Stomach (tissue), 9 donors: ENCODE measurements around the gene THSD7B. TPM values are rescaled to one million over a fixed set of nuclear protein-coding genes. Genes with fewer than 3 reads are reported as not detected.

Experiments
- DNase-seq, 2 donors: peaks; one replicate each; pipeline versions ENCODE4 v3.0.0 to v3.0.0-alpha.2; 2013 to 2019
- H3K27ac ChIP-seq, 5 donors: fragments of 200-600 bp in 4 of 5; sonication (generic) in 4 of 5; one replicate each; pipeline ENCODE4 v1.5.1; 2013 to 2019; ENCODE audit warnings: mild to moderate bottlenecking in 1 of 5, moderate library complexity in 1 of 5
- H3K27me3 ChIP-seq, 3 donors: fragments of 200-600 bp; sonication (generic); one replicate each; pipeline ENCODE4 v1.5.1; 2017 to 2019; ENCODE audit warnings: mixed run types in 1 of 3
- H3K36me3 ChIP-seq, 4 donors: fragments of 200-600 bp; sonication (generic); 1 replicate in 3 of 4; 2 replicates in 1 of 4; pipeline ENCODE4 v1.5.1; 2016 to 2019
- H3K4me1 ChIP-seq, 4 donors: fragments of 200-600 bp; sonication (generic); one replicate each; pipeline ENCODE4 v1.5.1; 2016 to 2019
- H3K4me3 ChIP-seq, 4 donors: fragments of 200-600 bp; sonication (generic) in 3 of 4; one replicate each; pipeline ENCODE4 v1.5.1; 2016 to 2019; ENCODE audit warnings: mild to moderate bottlenecking in 1 of 4
- H3K9me3 ChIP-seq, 4 donors: fragments of 200-600 bp; sonication (generic); one replicate each; pipeline ENCODE4 v1.5.1; 2016 to 2019
- EP300 ChIP-seq: sonication (generic); formaldehyde crosslinking; IDR thresholded peaks from one replicate; pipeline ENCODE4 v1.6.1; 2017; ENCODE audit warnings: antibody characterized with exemption
- POLR2A ChIP-seq, 4 donors: fragments of 450-650 bp; IDR thresholded peaks; one replicate each; pipeline ENCODE4 v1.6.1; 2016; ENCODE audit warnings: antibody characterized with exemption in 4 of 4, control low read depth in 2 of 4, mild to moderate bottlenecking in 1 of 4, moderate library complexity in 1 of 4
- POLR2AphosphoS5 ChIP-seq, 3 donors: sonication (generic); formaldehyde crosslinking; IDR thresholded peaks; one replicate each; pipeline ENCODE4 v1.6.1; 2016; ENCODE audit warnings: antibody characterized with exemption in 3 of 3
- WGBS, 5 donors: extraction: QIAGEN DNeasy Blood & Tissue Kit in 3 of 5; methylation state at CpG; one replicate each; pipeline versions ENCODE4 v1.1.5 to v1.1.7; 2013 to 2018; 5-methylcytosine and 5-hydroxymethylcytosine counted together
- intact Hi-C: fragments of 100-400 bp; cut with DNase I; formaldehyde crosslinking; loops from one replicate; pipeline ENCODE4 v1.15.1; 2023; ENCODE audit warnings: low total_unique reads
- polyA plus RNA-seq, 3 donors: library from polyadenylated mRNA; stranded (reverse); fragments of 200-250 nt; gene quantifications; one replicate each; pipeline ENCODE4 v1.2.3, GENCODE V29; 2013
- total RNA-seq, 5 donors: library from RNA; depleted of rRNA; stranded (reverse); fragments of >200 nt; gene quantifications; one replicate each; pipeline versions ENCODE4 v1.1.0 to v1.2.3, GENCODE V29; 2014 to 2016
- TF ChIP-seq, protein P1 (sequence below), 7 experiments: fragments of 450-650 bp in 4 of 7; fragments of 200-600 bp in 3 of 7; sonication (generic) in 3 of 7; IDR thresholded peaks; one replicate each; pipeline ENCODE4 v1.5.1; 2016 to 2019; ENCODE audit warnings: antibody characterized with exemption in 7 of 7, control low read depth in 2 of 7, mild to moderate bottlenecking in 1 of 7
- donor health status: healthy with polysubstance abuse.
- donor health status: Bipolar disorder and iron deficiency.
- donor health status: healthy.

Gene THSD7B
- total and polyA plus RNA-seq, 8 donors: 0.05 to 4.4 TPM; not detected in 6

DNA sequence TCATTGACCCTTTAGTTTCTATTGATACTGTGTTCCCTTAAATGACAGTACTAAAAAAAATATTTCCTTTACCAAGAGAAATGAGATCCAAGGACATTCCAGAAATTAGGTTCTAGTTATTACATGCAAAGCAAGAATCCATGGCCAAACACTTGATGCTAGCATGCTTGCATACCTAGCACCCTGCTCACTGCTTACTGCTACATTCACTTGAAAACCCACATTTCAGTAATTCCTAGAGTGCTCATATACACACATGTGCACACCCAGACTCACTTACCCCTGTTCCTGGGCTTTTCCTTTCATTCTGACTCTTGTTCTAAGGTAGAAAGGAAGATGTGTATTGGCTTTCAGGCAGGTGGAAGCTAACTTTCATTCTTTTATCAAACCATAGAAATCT is 395.9 kb downstream of the THSD7B start:
- no peak for TF ChIP-seq POLR2AphosphoS5 (IDR thresholded peaks at IDR 0.05)
- intact Hi-C loops: no loop called here

DNA sequence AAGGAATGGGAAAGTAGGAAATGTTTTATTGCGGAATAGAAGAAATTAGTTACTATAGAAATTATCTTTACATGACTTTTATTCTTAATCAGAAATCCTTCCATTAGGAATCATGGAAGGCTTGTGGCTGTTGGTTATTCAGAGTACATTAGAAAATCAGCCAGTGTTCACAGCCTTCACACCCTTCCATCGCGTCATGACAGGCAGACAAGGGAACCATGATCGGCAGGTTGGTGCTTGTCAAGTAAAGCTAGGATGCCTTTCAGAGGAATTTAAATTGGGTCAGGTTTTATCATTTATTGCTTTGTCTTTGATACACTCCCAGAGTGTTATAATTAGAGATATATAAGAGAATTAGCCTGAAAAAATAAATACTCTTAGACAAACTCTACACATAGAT is 400.6 kb downstream of the THSD7B start:
- WGBS, 5 donors: 78 to 93% (median 90%) methylated on average over 4 of the region's 4 CpGs

More for the DNA sequence above, 395.9 kb downstream of the THSD7B start:
- DNase-seq: no peak
- Histone ChIP-seq H3K27me3 (no peaks in the 10 kb centered on the region), H3K36me3 (no peaks in the 10 kb centered on the region), H3K9me3 (peaks cover 0 to 3% (median 0%) of the 10 kb centered on the region in 4 donors), H3K4me3 (no peak overlapping the region), H3K4me1 (no peaks in the 10 kb centered on the region), H3K27ac (no peak overlapping the region)

DNA sequence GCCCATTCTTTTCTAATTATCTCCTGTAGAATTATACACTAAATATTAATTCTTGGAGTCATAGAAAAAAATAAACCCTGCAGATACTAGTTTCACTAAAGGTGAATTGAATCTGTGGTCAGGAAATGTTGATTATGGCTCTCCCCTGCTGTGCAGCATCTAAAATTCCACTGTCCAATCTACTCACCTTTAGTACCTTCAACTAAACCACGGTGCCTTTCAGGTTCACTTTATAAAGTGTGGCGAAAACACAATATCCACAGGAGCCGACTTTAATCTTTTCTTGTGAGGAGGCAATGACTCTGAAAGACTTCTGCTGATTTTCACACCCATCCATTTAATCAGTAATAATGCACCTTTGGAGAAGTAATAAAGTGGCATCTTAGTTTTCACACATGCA is 402.3 kb downstream of the THSD7B start:
- no peak for DNase-seq
- intact Hi-C loops: no loop called here

More for the DNA sequence above, 400.6 kb downstream of the THSD7B start:
- TF ChIP-seq POLR2A (IDR thresholded peaks at IDR 0.05) (no peak), EP300 (no peak), POLR2AphosphoS5 (IDR thresholded peaks at IDR 0.05) (no peak)
- TF ChIP-seq, protein P1, sequence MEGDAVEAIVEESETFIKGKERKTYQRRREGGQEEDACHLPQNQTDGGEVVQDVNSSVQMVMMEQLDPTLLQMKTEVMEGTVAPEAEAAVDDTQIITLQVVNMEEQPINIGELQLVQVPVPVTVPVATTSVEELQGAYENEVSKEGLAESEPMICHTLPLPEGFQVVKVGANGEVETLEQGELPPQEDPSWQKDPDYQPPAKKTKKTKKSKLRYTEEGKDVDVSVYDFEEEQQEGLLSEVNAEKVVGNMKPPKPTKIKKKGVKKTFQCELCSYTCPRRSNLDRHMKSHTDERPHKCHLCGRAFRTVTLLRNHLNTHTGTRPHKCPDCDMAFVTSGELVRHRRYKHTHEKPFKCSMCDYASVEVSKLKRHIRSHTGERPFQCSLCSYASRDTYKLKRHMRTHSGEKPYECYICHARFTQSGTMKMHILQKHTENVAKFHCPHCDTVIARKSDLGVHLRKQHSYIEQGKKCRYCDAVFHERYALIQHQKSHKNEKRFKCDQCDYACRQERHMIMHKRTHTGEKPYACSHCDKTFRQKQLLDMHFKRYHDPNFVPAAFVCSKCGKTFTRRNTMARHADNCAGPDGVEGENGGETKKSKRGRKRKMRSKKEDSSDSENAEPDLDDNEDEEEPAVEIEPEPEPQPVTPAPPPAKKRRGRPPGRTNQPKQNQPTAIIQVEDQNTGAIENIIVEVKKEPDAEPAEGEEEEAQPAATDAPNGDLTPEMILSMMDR (IDR thresholded peaks at IDR 0.05): no peak
- no peak for DNase-seq
- Histone ChIP-seq H3K4me1 (no peaks in the 10 kb centered on the region), H3K27ac (no peak overlapping the region), H3K27me3 (no peaks in the 10 kb centered on the region), H3K36me3 (no peaks in the 10 kb centered on the region), H3K9me3 (peaks cover 0 to 3% (median 0%) of the 10 kb centered on the region in 4 donors), H3K4me3 (no peak overlapping the region)
- intact Hi-C loops: no loop called here

DNA sequence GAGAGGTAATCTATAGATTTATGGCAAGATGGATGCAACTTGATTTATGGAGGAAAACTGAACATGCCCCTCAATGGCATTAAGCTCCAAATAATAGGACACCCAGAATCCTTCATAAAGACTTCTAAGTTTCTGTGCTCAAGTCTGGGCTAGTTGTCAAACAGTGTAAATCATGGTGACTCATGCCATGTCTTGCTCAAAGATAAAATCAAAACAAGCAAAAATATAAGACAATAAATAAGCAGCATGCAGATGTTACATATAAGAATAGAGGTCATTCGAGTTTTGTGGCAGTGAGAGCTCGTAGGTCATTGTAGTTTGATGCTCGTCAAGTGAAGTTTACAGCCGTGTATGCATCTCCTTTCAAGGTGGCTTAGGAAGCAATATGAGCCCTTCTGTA is 403.2 kb downstream of the THSD7B start:
- intact Hi-C loops: no loop called here
- no peak for TF ChIP-seq POLR2AphosphoS5 (IDR thresholded peaks at IDR 0.05)
- TF ChIP-seq, protein P1 (IDR thresholded peaks at IDR 0.05): no peak
- no peak for TF ChIP-seq EP300
- no peak for TF ChIP-seq POLR2A (IDR thresholded peaks at IDR 0.05)
- Histone ChIP-seq H3K36me3 (no peaks in the 10 kb centered on the region), H3K9me3 (peaks cover 0 to 3% (median 0%) of the 10 kb centered on the region in 4 donors), H3K27ac (no peak overlapping the region), H3K4me1 (no peaks in the 10 kb centered on the region), H3K27me3 (no peaks in the 10 kb centered on the region), H3K4me3 (no peak overlapping the region)
- 69 to 86% (median 74%) methylated on average over 4 of the region's 4 CpGs for WGBS, 5 donors
- DNase-seq: no peak

More for the DNA sequence above, 402.3 kb downstream of the THSD7B start:
- TF ChIP-seq EP300: no peak
- 75 to 89% (median 87%) methylated on average over 3 of the region's 3 CpGs for WGBS, 5 donors
- Histone ChIP-seq H3K9me3 (peaks cover 0 to 3% (median 0%) of the 10 kb centered on the region in 4 donors), H3K27me3 (no peaks in the 10 kb centered on the region), H3K36me3 (no peaks in the 10 kb centered on the region), H3K4me1 (no peaks in the 10 kb centered on the region), H3K4me3 (no peak overlapping the region), H3K27ac (no peak overlapping the region)

DNA sequence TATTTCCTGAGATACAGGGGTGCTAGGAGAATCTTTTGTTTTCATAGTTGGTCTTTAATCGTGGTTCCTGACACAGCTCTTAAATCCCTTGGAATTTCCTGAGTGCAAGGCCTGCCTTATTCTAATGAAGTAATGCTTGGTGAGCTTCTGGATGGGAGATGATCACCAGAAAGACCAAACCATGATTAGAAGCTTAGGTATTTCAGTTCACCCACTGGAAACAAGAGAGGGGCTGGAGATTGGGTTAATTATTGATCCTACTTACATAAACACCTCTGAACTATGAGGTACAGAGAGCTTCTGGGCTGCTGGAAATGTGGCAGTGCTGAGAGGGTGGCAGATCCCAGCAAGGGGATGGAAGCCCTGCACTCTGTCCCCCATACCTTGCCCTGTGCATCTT is 406.8 kb downstream of the THSD7B start:
- WGBS, 5 donors: 7 to 22% (median 16%) methylated on average over 1 of the region's 1 CpG
- H3K27ac ChIP-seq: no peak overlapping the region
- H3K27me3 ChIP-seq: no peaks in the 10 kb centered on the region
- H3K4me3 ChIP-seq: no peak overlapping the region
- DNase-seq: no peak
- intact Hi-C loops: no loop called here
- TF ChIP-seq EP300 (no peak), POLR2A (IDR thresholded peaks at IDR 0.05) (no peak)
- no peaks in the 10 kb centered on the region for H3K4me1 ChIP-seq
- H3K36me3 ChIP-seq: no peaks in the 10 kb centered on the region
- H3K9me3 ChIP-seq: no peaks in the 10 kb centered on the region

DNA sequence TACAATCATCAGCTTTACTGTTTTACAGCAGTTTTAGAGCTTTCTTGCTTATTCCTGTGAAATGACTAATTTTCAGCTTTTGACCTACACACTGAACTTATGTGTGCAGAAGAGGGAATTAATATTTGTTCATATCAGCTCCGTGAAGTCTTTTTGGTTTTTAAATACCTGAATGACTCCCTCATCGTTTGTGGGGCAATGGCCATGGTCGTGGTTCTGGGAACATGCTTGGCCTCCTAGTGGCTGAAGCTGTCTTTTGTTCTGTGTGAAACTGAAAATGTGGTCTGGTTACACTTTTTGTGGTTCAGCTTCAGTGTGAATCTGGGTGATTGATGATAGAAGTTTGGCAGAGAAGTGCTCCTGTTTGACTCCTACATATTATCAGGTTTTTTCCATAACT is 408.1 kb downstream of the THSD7B start:
- H3K4me3 ChIP-seq: no peak overlapping the region
- intact Hi-C loops: no loop called here
- no peak overlapping the region for H3K27ac ChIP-seq
- TF ChIP-seq EP300: no peak
- no peaks in the 10 kb centered on the region for H3K9me3 ChIP-seq
- no peaks in the 10 kb centered on the region for H3K4me1 ChIP-seq
- DNase-seq: peak in 1 of 2 donors; percentile 23
- WGBS, 5 donors: 15 to 47% (median 26%) methylated on average over 3 of the region's 3 CpGs
- H3K27me3 ChIP-seq: no peaks in the 10 kb centered on the region
- H3K36me3 ChIP-seq: no peaks in the 10 kb centered on the region
